BLaER1 (cell line): ENCODE results near the gene USP17L26.

Experiments
- H3K27ac ChIP-seq: shearing (Covaris generic); formaldehyde crosslinking; 2 replicates; pipeline ENCODE4 v1.8.1; 2022
- H3K27me3 ChIP-seq: shearing (Covaris generic); formaldehyde crosslinking; 2 replicates; pipeline ENCODE4 v1.8.1; 2022
- H3K36me3 ChIP-seq: shearing (Covaris generic); formaldehyde crosslinking; 2 replicates; pipeline ENCODE4 v1.8.1; 2022
- H3K4me1 ChIP-seq: shearing (Covaris generic); formaldehyde crosslinking; 2 replicates; pipeline ENCODE4 v1.8.1; 2022
- H3K4me2 ChIP-seq: shearing (Covaris generic); formaldehyde crosslinking; 2 replicates; pipeline ENCODE4 v1.8.1; 2022
- H3K4me3 ChIP-seq: shearing (Covaris generic); formaldehyde crosslinking; 2 replicates; pipeline ENCODE4 v1.8.1; 2022
- H3K9ac ChIP-seq: shearing (Covaris generic); formaldehyde crosslinking; 2 replicates; pipeline ENCODE4 v1.8.1; 2022
- H3K9me3 ChIP-seq: shearing (Covaris generic); formaldehyde crosslinking; 2 replicates; pipeline ENCODE4 v1.8.1; 2022
- H4K20me1 ChIP-seq: shearing (Covaris generic); formaldehyde crosslinking; 2 replicates; pipeline ENCODE4 v1.8.1; 2022
- Cebpa-rat ChIP-seq: shearing (Covaris generic); IDR thresholded peaks from 2 replicates; pipeline ENCODE4 v1.8.1; 2022

USP17L26 gene

GRCh38 chr4:9384126-9384525, 49.7 kb downstream of the USP17L26 start:
- peaks cover 6% of the 10 kb centered on the region for H3K4me1 ChIP-seq

More at GRCh38 chr4:9384126-9384525, 49.7 kb downstream of the USP17L26 start:
- no peaks in the 10 kb centered on the region for H3K27me3 ChIP-seq
- H3K9me3 ChIP-seq = peaks cover 5% of the 10 kb centered on the region; the same call in 1 of the 2 replicates
- H3K4me3 ChIP-seq = no peak overlapping the region
- TF ChIP-seq Cebpa-rat = no peak
- H3K27ac ChIP-seq = no peak overlapping the region
- H3K4me2 ChIP-seq = no peak overlapping the region
- no peaks in the 10 kb centered on the region for H4K20me1 ChIP-seq
- H3K9ac ChIP-seq = no peak overlapping the region
- no peaks in the 10 kb centered on the region for H3K36me3 ChIP-seq
